PC-9 (cell line): ENCODE results near the gene C2CD5. TPM values are rescaled to one million over a fixed set of nuclear protein-coding genes. Genes with fewer than 3 reads are reported as not detected.
A peak's percentile ranks its signal among the peaks of the same experiment; 100 is the strongest.
"Not testable (repeated sequence)": the region's sequence is repeated elsewhere in the genome, so short reads cannot be mapped to it uniquely, and the experiment has no call there.

Experiments used
- BruUV-seq: library from RNA; stranded (reverse); fragments of 400-500 nt; replicated peaks from 2 replicates; lab custom pipeline; 2021; lab: Mats Ljungman, UMichigan
- CTCF ChIA-PET: fragments of 300-600 bp; sonication (Branson Sonifier 250); formaldehyde crosslinking; loops from one replicate; lab custom pipeline; 2022; ENCODE audit warnings: antibody characterized with exemption; lab: Charles Lee
- POLR2A ChIA-PET: fragments of 300-600 bp; sonication (Branson Sonifier 250); formaldehyde crosslinking; loops from one replicate; lab custom pipeline; 2022; ENCODE audit warnings: antibody characterized with exemption; ENCODE audit not compliant: unreplicated experiment; lab: Charles Lee
- DNase-seq, 2 experiments: peaks; one replicate each; pipeline versions ENCODE4 v3.0.0 to v3.0.0-alpha.2; 2015 to 2022; ENCODE audit warnings: mixed read lengths in 1 of 2
- H2AFZ ChIP-seq: fragments of 200-600 bp; sonication (generic); 2 replicates; pipeline ENCODE4 v1.8.1; 2017; ENCODE audit warnings: antibody characterized with exemption
- H3F3A ChIP-seq: fragments of 200-600 bp; sonication (generic); 2 replicates; pipeline ENCODE4 v1.8.1; 2017; ENCODE audit warnings: antibody characterized with exemption, mild to moderate bottlenecking, low read depth; ENCODE audit not compliant: insufficient read depth
- H3K27ac ChIP-seq: fragments of 200-600 bp; sonication (generic); 2 replicates; pipeline ENCODE4 v1.6.1; 2016; ENCODE audit warnings: mixed run types
- H3K27me3 ChIP-seq: fragments of 200-600 bp; sonication (generic); 2 replicates; pipeline ENCODE4 v1.6.1; 2016; ENCODE audit warnings: low read depth, mixed run types; ENCODE audit not compliant: insufficient read depth
- H3K36me3 ChIP-seq: fragments of 200-600 bp; sonication (generic); 2 replicates; pipeline ENCODE4 v1.6.1; 2016; ENCODE audit warnings: low read depth, mixed run types
- H3K4me1 ChIP-seq: fragments of 200-600 bp; sonication (generic); replicated peaks from 2 replicates; pipeline ENCODE4 v1.6.1; 2016; ENCODE audit warnings: mixed run types; ENCODE audit not compliant: insufficient read depth
- H3K4me2 ChIP-seq: fragments of 200-600 bp; sonication (generic); 2 replicates; pipeline ENCODE4 v1.6.1; 2017; ENCODE audit warnings: mixed run types
- H3K4me3 ChIP-seq: fragments of 200-600 bp; sonication (generic); 2 replicates; pipeline ENCODE4 v1.6.1; 2016; ENCODE audit warnings: mixed run types
- H3K79me2 ChIP-seq: fragments of 200-600 bp; sonication (generic); 2 replicates; pipeline ENCODE4 v1.6.1; 2017; ENCODE audit warnings: low read depth, mixed run types
- H3K9me2 ChIP-seq: fragments of 200-600 bp; sonication (generic); 2 replicates; pipeline ENCODE4 v1.8.1; 2017; ENCODE audit warnings: mild to moderate bottlenecking; ENCODE audit not compliant: insufficient read depth
- H3K9me3 ChIP-seq: fragments of 200-600 bp; sonication (generic); 2 replicates; pipeline ENCODE4 v1.8.1; 2016; ENCODE audit warnings: low read depth; ENCODE audit not compliant: insufficient read depth
- H4K20me1 ChIP-seq: fragments of 200-600 bp; sonication (generic); 2 replicates; pipeline ENCODE4 v1.8.1; 2017; ENCODE audit not compliant: insufficient read depth
- CTCF ChIP-seq: fragments of 200-600 bp; sonication (generic); conservative IDR thresholded peaks from 2 replicates; pipeline ENCODE4 v1.6.1; 2017; ENCODE audit warnings: mixed run types, antibody characterized with exemption, mild to moderate bottlenecking, moderate library complexity
- EZH2 ChIP-seq: fragments of 200-600 bp; sonication (generic); IDR thresholded peaks from 2 replicates; pipeline ENCODE4 v1.8.0; 2017; ENCODE audit warnings: antibody characterized with exemption, low read depth
- intact Hi-C: fragments of 100-400 bp; cut with micrococcal nuclease; formaldehyde crosslinking; loops from one replicate; pipeline ENCODE4 v1.10.0; 2022; ENCODE audit not compliant: unreplicated experiment
- total RNA-seq: library from RNA; stranded (reverse); gene quantifications from 2 replicates; pipeline ENCODE4 v1.2.3, GENCODE V29; 2021

C2CD5 gene
- total RNA-seq, 1 experiment from 2014 or later, result 28.6 TPM

GRCh38 chr12:22569253-22569652 lies 24.9 kb upstream of the C2CD5 start:
- Histone ChIP-seq H3K4me3 (no peak overlapping the region), H3K36me3 (no peaks in the 10 kb centered on the region), H3K9me3 (no peaks in the 10 kb centered on the region), H3F3A (no peaks in the 10 kb centered on the region), H3K27ac (no peak overlapping the region), H3K9me2 (0 out of 2 replicates have a peak, but pooled peaks cover 5% of the 10 kb centered on the region), H3K4me2 (no peak overlapping the region), H3K27me3 (no peaks in the 10 kb centered on the region), H2AFZ (0 out of 2 replicates have a peak overlapping the region, but pooled peaks have one; percentile 36), H4K20me1 (no peaks in the 10 kb centered on the region), H3K79me2 (no peaks in the 10 kb centered on the region), H3K4me1 (no peaks in the 10 kb centered on the region)
- intact Hi-C loops, result no loop called here
- no peak for DNase-seq
- ChIA-PET CTCF (no interaction called here), POLR2A (no interaction called here)
- no peak for TF ChIP-seq CTCF
- TF ChIP-seq EZH2, result no peak
- BruUV-seq, result no TSS peak

- no peaks in the 10 kb centered on the region for H3K9me3 ChIP-seq
- H3K9me2 ChIP-seq, result peaks cover 5% of the 10 kb centered on the region; the same call in 1 of the 2 replicates
- H3K4me2 ChIP-seq, result no peak overlapping the region
- ChIA-PET POLR2A (no interaction called here), CTCF (no interaction called here)
- H4K20me1 ChIP-seq, result no peaks in the 10 kb centered on the region
- no peaks in the 10 kb centered on the region for H3F3A ChIP-seq
- no peaks in the 10 kb centered on the region for H3K79me2 ChIP-seq
- TF ChIP-seq CTCF (no peak), EZH2 (no peak)
- H3K4me1 ChIP-seq, result no peaks in the 10 kb centered on the region
- peak overlapping the region; percentile 14; the same call in 1 of the 2 replicates for H2AFZ ChIP-seq
- H3K27ac ChIP-seq, result no peak overlapping the region
- DNase-seq, result no peak
- no peaks in the 10 kb centered on the region for H3K36me3 ChIP-seq
- no peak overlapping the region for H3K4me3 ChIP-seq
- H3K27me3 ChIP-seq, result no peaks in the 10 kb centered on the region
- intact Hi-C loops, result no loop called here
- BruUV-seq, result no TSS peak
These were observed 18.0 kb upstream of the C2CD5 start for GRCh38 chr12:22562036-22563028.

GRCh38 chr12:22554750-22555149 lies 10.4 kb upstream of the C2CD5 start:
- H3K9me3 ChIP-seq, H3F3A ChIP-seq, H2AFZ ChIP-seq, DNase-seq, intact Hi-C loops, H3K27ac ChIP-seq, H3K36me3 ChIP-seq, H3K4me1 ChIP-seq, H3K27me3 ChIP-seq, H3K4me2 ChIP-seq, POLR2A ChIA-PET, H4K20me1 ChIP-seq, H3K4me3 ChIP-seq, H3K9me2 ChIP-seq, H3K79me2 ChIP-seq, CTCF ChIA-PET, BruUV-seq: not testable (repeated sequence)
